GM21529 (cell line): ENCODE results near the gene SCAMP3.

Experiments used
- ATAC-seq: cut with Tn5 transposase; IDR thresholded peaks from one replicate; pipeline ENCODE4 v1.9.1; 2021; ENCODE audit not compliant: unreplicated experiment

The SCAMP3 gene

GRCh38 chr1:155207806-155208540 lies 54.2 kb downstream of the SCAMP3 start, which contains the start of gene THBS3:
Gene THBS3, minus strand, starts transcription at chr1:155207897. Its CDS starts 21 bp downstream, at chr1:155207876.
- ATAC-seq = no peak

DNA sequence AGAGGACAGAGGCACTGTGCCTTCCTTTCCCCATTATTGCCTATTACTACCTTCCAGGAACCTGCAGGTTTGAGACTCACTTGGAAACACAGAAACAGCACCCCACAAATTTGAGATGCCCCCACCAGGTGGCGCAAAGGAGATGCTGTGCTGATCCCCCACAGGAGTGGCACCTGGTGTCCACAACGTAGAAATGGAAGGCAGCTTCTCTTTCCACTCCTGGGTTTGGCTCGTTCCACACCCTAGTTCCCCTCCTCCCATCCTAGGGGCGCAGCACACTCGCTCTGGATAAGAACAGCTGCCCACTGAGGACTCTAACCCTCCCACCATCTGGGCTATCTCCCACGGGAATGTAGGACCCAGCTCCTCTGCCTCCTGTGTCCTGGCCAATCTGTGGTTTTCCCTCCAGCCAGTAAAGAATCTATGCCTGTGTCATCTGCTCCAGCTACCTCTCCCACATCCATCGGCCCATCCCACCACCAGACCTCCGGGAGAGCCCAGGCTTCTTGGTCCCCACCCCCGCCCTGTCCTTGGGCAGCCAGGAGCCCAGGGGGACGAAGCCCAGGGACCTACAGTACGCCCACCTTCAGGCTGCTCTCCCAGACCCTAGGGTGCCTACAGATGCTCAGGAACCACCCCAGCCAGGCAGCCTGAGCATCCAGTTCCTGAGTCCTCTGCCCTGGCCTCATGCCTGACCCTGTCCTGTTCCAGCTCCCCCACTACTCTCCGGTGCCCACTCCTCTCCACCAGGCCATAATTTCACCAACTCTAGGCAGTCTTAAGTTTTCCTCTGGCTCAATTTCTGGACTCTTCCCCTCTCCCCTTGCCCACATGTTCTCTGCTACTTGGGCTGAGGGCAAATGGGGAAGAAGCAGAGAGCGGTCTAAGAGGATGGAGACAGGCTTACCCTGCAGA lies 55.0 kb downstream of the SCAMP3 start:
- ATAC-seq = no peak
